Stomach (tissue), 4 donors: ENCODE data around the gene SCMH1.

Experiments
- CTCF ChIP-seq, 7 experiments: fragments of 450-650 bp in 4 of 7; fragments of 200-600 bp in 3 of 7; sonication (generic) in 3 of 7; IDR thresholded peaks; one replicate each; pipeline ENCODE4 v1.5.1; 2016 to 2019; ENCODE audit warnings: antibody characterized with exemption in 7 of 7, control low read depth in 2 of 7, mild to moderate bottlenecking in 1 of 7
- POLR2AphosphoS5 ChIP-seq, 3 donors: sonication (generic); formaldehyde crosslinking; IDR thresholded peaks; one replicate each; pipeline ENCODE4 v1.6.1; 2016; ENCODE audit warnings: antibody characterized with exemption in 3 of 3

GRCh38 chr1:40983286-40983685 lies 258.8 kb downstream of the SCMH1 start:
- TF ChIP-seq CTCF (IDR thresholded peaks at IDR 0.05) = no peak
- peak in 1 of 3 donors; percentile 32 for TF ChIP-seq POLR2AphosphoS5 (IDR thresholded peaks at IDR 0.05)
